Tibial artery (tissue), 4 donors: Measurements from ENCODE around the gene LAYN.

Experiments used
- DNase-seq, 2 donors: peaks; one replicate each; pipeline ENCODE4 v3.0.0-alpha.2; 2019
- H3K27ac ChIP-seq, 2 donors: fragments of 200-600 bp; sonication (generic) in 1 of 2; 1 replicate in 1 of 2; 2 replicates in 1 of 2; pipeline ENCODE4 v1.5.1; 2018 to 2019; ENCODE audit warnings: mild to moderate bottlenecking in 1 of 2
- H3K27me3 ChIP-seq, 2 donors: fragments of 200-600 bp; sonication (generic) in 1 of 2; one replicate each; pipeline versions ENCODE4 v1.5.1 to v1.6.0; 2016 to 2019
- H3K36me3 ChIP-seq, 3 donors: fragments of 200-600 bp; sonication (generic) in 2 of 3; one replicate each; pipeline ENCODE4 v1.5.1; 2016 to 2019; ENCODE audit warnings: mild to moderate bottlenecking in 2 of 3
- H3K4me1 ChIP-seq, 4 donors: fragments of 200-600 bp; sonication (generic) in 2 of 4; 1 replicate in 3 of 4; 2 replicates in 1 of 4; pipeline ENCODE4 v1.5.1; 2016 to 2019
- H3K4me3 ChIP-seq, 2 donors: fragments of 200-600 bp; sonication (generic) in 1 of 2; 1 replicate in 1 of 2; 2 replicates in 1 of 2; pipeline ENCODE4 v1.5.1; 2018 to 2019; ENCODE audit warnings: mild to moderate bottlenecking in 2 of 2
- H3K9me3 ChIP-seq, 3 donors: fragments of 200-600 bp; sonication (generic) in 1 of 3; one replicate each; pipeline ENCODE4 v1.5.1; 2016 to 2019
- intact Hi-C: fragments of 100-400 bp; cut with DNase I; formaldehyde crosslinking; loops from one replicate; pipeline ENCODE4 v1.15.0; 2023; ENCODE audit warnings: low total_unique reads
- TF ChIP-seq, protein P1 (sequence below), 2 experiments: fragments of 200-600 bp in 1 of 2; fragments of 450-650 bp in 1 of 2; IDR thresholded peaks; one replicate each; pipeline ENCODE4 v1.5.1; 2017 to 2019; ENCODE audit warnings: antibody characterized with exemption in 2 of 2, mild to moderate bottlenecking in 1 of 2, moderate library complexity in 1 of 2

The LAYN gene

GRCh38 chr11:111531687-111532364 is 8.7 kb upstream of the LAYN start:
- Histone ChIP-seq H3K27ac (no peak overlapping the region), H3K36me3 (no peaks in the 10 kb centered on the region), H3K9me3 (no peaks in the 10 kb centered on the region), H3K4me3 (no peak overlapping the region), H3K27me3 (peaks cover 0 to 7% of the 10 kb centered on the region in 2 donors), H3K4me1 (no peaks in the 10 kb centered on the region)
- no peak for DNase-seq
- intact Hi-C loops, result no loop called here
- TF ChIP-seq, protein P1, sequence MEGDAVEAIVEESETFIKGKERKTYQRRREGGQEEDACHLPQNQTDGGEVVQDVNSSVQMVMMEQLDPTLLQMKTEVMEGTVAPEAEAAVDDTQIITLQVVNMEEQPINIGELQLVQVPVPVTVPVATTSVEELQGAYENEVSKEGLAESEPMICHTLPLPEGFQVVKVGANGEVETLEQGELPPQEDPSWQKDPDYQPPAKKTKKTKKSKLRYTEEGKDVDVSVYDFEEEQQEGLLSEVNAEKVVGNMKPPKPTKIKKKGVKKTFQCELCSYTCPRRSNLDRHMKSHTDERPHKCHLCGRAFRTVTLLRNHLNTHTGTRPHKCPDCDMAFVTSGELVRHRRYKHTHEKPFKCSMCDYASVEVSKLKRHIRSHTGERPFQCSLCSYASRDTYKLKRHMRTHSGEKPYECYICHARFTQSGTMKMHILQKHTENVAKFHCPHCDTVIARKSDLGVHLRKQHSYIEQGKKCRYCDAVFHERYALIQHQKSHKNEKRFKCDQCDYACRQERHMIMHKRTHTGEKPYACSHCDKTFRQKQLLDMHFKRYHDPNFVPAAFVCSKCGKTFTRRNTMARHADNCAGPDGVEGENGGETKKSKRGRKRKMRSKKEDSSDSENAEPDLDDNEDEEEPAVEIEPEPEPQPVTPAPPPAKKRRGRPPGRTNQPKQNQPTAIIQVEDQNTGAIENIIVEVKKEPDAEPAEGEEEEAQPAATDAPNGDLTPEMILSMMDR (IDR thresholded peaks at IDR 0.05), result no peak

DNA sequence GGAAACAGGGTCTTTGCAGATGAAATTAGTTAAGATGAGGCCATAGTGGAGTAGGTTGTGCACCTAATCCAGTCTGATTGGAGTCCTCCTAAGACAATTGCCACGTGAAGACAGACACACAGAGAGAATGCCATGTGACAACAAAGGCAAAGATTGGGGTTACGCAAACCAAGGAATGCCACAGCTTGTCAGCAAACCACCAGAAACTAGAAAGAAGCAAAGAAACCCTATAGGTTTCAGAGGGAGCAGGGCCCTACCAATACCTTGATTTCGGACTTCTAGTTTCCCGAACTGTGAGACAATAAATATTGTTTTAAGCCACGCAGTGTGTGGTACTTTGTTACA is 8.2 kb upstream of the LAYN start:
- H3K4me3 ChIP-seq, result no peak overlapping the region
- no peaks in the 10 kb centered on the region for H3K4me1 ChIP-seq
- TF ChIP-seq, protein P1 (IDR thresholded peaks at IDR 0.05), result no peak
- H3K9me3 ChIP-seq, result no peaks in the 10 kb centered on the region
- H3K27ac ChIP-seq, result no peak overlapping the region
- H3K36me3 ChIP-seq, result no peaks in the 10 kb centered on the region
- DNase-seq, result no peak
- intact Hi-C loops, result no loop called here
- peaks cover 0 to 7% of the 10 kb centered on the region in 2 donors for H3K27me3 ChIP-seq

DNA sequence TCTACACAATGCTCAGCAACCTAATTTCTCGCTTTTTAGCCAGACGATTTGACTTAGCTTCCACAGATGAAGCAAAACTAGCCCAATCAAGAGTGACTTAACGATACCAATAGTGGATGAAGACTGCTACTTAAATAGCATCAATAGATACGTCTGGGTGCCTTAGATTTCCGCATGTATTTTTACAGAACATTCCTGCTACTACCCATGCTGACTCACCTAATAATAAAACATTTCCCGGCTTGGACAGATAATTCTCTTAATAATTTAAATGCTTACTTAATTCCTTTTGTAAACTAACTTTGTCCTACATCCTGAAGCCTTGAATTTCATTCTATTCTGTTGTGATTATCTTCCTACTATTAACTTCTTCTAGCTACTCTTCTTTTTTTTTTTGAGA is 5.2 kb upstream of the LAYN start:
- Histone ChIP-seq H3K27me3 (peaks cover 0 to 7% of the 10 kb centered on the region in 2 donors), H3K36me3 (no peaks in the 10 kb centered on the region), H3K9me3 (no peaks in the 10 kb centered on the region), H3K4me1 (peaks cover 0 to 10% (median 4%) of the 10 kb centered on the region in 4 donors), H3K27ac (no peak overlapping the region), H3K4me3 (no peak overlapping the region)
- TF ChIP-seq, protein P1 (IDR thresholded peaks at IDR 0.05), result no peak
- intact Hi-C loops, result no loop called here
- no peak for DNase-seq

- Histone ChIP-seq H3K27ac (no peak overlapping the region), H3K27me3 (peaks cover 0 to 2% of the 10 kb centered on the region in 2 donors), H3K36me3 (no peaks in the 10 kb centered on the region), H3K9me3 (no peaks in the 10 kb centered on the region), H3K4me1 (peaks cover 0 to 23% (median 7%) of the 10 kb centered on the region in 4 donors), H3K4me3 (no peak overlapping the region)
- TF ChIP-seq, protein P1 (IDR thresholded peaks at IDR 0.05), result no peak
- DNase-seq, result no peak
- intact Hi-C loops, result no loop called here
Observed at GRCh38 chr11:111537336-111537860, 3.1 kb upstream of the LAYN start.

DNA sequence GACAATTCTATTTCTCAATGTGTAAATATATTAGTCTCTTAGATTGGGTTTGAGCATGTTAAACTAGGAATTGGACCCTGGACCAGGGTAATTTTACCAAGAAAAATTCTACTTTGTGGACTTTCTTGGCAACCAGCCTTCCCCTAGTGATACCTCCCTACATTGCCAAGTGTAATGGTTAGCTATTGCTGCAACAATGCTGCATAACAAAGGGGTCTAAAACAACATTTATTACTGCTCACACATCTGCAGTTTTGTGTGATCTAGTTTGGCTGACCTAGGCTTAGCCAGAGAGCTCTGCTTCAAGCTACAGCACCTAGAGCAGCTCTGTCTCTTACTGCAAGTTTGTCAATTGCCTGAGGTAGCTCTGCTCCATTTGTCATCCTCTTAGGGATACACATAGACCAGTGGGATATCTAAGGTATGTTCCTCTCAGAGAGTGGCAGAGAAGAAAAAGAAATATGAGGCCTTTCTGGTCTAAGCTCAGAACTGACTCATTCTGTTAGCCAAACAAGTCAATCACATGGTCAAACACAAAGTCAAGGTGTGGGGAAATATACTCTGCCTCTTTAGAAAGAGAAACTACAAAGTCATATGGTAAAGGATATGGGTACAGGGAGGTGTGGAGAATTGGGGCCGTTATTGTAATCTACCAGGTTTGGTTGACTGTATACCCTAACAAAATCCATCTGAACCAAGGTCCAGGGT is 2.0 kb upstream of the LAYN start:
- TF ChIP-seq, protein P1 (IDR thresholded peaks at IDR 0.05), result no peak
- no peak for DNase-seq
- Histone ChIP-seq H3K9me3 (no peaks in the 10 kb centered on the region), H3K27ac (no peak overlapping the region), H3K36me3 (no peaks in the 10 kb centered on the region), H3K4me3 (no peak overlapping the region), H3K27me3 (no peaks in the 10 kb centered on the region), H3K4me1 (peaks cover 0 to 26% (median 7%) of the 10 kb centered on the region in 4 donors)
- intact Hi-C loops, result no loop called here
